GM18873 (cell line): ENCODE results near the gene FGF8.
A peak's percentile ranks its signal among the peaks of the same experiment; 100 is the strongest.
"Not testable (repeated sequence)": the region's sequence is repeated elsewhere in the genome, so short reads cannot be mapped to it uniquely, and the experiment has no call there.

Experiments used
- ATAC-seq: cut with Tn5 transposase; IDR thresholded peaks from one replicate; pipeline ENCODE4 v1.9.1; 2021; ENCODE audit warnings: mild to moderate bottlenecking, moderate library complexity, moderate number of reproducible peaks; ENCODE audit not compliant: unreplicated experiment, low FRiP score

The FGF8 gene, protein sequence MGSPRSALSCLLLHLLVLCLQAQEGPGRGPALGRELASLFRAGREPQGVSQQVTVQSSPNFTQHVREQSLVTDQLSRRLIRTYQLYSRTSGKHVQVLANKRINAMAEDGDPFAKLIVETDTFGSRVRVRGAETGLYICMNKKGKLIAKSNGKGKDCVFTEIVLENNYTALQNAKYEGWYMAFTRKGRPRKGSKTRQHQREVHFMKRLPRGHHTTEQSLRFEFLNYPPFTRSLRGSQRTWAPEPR

GRCh38 chr10:101775273-101776160, at the start of gene FGF8:
TSS of gene FGF8 (minus strand) at chr10:101776114. CDS start at chr10:101775900, 214 bp downstream.
- ATAC-seq = no peak

DNA sequence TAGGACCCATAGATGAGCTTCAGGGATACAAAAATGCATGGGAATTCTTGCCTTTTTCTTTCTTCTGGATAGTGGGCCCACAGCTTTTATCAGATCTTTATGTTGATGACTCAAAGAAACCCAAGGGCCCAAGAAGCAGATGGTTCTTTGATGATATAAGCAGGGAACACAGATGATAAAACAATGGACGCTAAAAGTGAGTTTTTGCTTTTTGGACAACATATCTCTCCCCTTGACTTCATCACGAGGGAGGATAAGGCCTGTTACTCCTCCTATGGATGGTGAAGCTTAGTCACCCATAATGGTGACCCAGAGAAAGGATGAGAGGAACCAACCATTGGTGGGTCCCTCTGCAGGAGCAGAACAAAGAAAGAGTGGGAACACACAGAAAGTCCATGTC, 48.8 kb upstream of the FGF8 start:
- ATAC-seq = no peak

- peak; percentile 4 for ATAC-seq
Measured at GRCh38 chr10:101818872-101819633, 43.1 kb upstream of the FGF8 start.

GRCh38 chr10:101818119-101818871, 42.4 kb upstream of the FGF8 start, which contains the start of gene OGA:
TSS of gene OGA (minus strand) at chr10:101818444. CDS start at chr10:101818022, 422 bp downstream.
- ATAC-seq = peak; percentile 92

DNA sequence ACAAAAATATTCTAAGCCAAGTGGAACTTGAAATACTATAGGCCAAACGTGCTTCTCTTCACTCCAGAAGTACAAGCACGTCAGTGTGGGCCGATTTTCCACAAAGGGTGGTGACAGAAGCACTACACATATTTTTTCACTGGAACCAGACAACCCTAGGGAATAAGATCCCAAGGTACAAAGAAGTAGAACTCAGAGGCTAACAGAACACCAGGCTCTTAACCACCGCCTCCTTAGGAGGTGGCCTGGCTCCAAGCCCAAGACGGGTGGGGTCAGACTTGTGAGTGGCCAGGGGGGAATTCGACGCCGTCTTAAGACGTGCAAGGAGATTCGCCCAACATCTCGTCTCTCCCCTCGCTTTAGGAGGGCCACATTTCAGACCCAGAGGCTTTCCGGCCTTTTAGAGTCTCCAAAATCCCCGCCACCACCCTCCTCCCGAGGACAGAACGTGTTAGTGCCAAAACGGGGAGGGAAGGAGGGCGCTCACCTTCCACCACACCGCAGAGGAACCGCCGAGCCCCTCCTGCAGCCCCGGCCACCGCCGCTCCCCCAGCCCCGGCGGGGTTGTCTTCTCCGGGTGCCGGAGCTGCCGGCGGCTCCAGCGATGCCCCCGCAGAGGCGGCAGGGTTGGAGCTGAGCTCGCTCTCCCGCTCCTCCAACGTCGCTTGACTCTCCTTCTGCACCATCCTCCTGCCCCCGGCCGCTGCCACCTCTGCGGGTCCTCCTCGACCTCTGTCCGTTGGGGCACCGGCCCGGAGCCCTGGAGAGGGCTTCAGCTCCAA, 41.6 kb upstream of the FGF8 start:
- ATAC-seq = no peak

- ATAC-seq = no peak
Measured at GRCh38 chr10:101816913-101817336, 41.0 kb upstream of the FGF8 start.

DNA sequence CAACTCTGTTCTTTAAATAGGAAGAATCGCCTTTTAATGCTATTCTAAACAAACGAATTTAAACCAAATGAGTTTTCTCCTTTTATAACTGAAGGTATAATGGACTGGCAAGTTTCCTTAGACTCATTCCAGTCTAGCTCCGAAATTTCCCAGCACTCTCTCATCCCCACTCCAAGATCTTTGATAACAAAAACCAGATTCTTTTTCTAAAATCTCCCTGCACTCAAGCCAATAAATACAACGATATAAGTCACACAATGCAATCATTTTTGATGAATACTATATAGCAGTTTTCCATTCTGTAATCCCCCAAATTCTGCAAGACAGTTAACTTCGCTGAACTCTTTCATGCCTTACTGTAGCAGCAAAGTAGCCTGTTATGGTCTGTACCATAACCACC, 40.5 kb upstream of the FGF8 start:
- ATAC-seq = no peak

- ATAC-seq = no peak
Measured at GRCh38 chr10:101814466-101815071, 38.7 kb upstream of the FGF8 start.

GRCh38 chr10:101812606-101813005, 36.7 kb upstream of the FGF8 start:
- ATAC-seq = no peak

GRCh38 chr10:101807158-101807557, 31.2 kb upstream of the FGF8 start:
- no peak for ATAC-seq

GRCh38 chr10:101803511-101803910, 27.6 kb upstream of the FGF8 start:
- no peak for ATAC-seq

DNA sequence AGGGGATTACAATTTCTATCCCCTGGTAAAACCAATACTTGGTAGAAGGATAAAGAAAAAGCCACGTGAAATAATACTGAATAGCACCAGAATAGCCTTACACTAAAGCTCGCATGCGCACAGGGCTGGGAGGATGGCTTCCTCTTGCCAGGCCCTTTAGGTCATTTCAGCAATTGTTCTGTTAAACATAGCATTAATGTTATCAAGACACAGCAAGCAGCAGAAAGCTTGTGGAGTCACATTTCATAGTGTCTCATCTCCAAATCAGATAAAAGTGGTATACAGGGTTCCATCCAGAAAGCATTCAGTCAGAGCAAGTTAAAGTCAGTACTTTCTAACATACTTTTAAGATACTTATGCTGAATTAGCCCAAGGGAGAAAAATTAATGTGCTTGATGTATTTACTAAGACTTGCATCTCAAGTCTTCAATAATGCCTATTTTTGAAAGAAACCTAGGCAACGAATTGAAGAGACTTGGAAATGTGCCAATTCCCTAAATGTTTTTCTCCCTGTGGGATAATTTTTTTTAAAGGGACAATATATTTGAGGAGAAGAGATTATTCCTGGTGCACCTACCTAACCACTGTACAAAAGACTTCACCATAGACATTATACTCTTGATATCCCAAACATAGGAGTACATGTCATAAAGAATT, 21.6 kb upstream of the FGF8 start:
- ATAC-seq = no peak

GRCh38 chr10:101793526-101793925, 17.6 kb upstream of the FGF8 start:
- no peak for ATAC-seq

GRCh38 chr10:101789686-101790085, 13.8 kb upstream of the FGF8 start:
- no peak for ATAC-seq

DNA sequence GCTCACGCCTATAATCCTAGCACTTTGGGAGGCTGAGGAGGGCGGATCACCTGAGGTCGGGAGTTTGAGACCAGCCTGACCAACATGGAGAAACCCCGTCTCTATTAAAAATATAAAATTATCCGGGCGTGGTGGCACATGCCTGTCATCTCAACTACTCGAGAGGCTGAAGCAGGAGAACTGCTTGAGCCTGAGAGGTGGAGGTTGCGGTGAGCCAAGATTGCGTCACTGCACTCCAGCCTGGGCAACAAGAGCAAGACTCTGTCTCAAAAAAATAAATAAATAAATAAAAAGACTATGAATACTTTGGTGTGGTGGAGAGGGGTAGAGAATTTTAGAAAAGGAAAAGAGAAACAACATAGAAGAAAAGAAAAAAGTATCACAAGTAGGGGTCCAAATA, 13.3 kb upstream of the FGF8 start:
- ATAC-seq = not testable (repeated sequence)

DNA sequence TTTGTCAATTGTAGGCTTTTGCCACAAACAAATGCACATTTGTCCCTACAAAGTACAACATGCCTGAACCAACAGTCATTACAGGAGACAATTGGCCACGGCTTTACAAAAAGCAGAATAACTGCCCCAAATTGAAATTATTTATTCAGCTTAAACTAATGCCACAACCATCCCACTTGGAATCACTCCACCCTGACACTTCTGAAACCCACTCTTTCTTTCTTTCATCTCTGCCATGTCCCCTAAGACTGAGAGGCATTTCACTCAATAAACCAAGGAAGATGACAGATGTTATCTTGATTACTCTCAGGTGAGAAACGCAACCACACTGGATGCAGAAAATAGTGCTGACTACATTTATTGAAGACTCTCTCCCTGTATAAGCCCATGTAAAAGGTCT, 9.9 kb upstream of the FGF8 start:
- no peak for ATAC-seq

DNA sequence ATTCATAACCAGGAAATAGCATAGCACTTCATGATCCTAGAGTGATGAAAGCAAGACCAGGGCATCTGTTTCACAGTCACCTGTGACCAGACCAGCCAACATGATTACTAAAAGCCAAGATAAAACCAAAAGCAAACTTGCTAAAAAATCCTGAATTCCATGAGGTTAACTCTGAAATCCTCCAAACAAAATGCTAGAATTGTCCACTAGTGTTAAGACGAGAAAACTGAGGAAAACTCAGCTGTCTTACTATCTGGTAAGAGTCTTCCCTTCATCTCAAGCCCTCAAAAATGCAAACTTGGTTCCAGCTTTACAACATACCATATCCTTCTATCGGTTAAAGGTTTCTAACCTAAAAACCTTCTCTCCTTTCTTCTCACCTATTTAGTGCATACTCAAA, 8.6 kb upstream of the FGF8 start:
- ATAC-seq = no peak

DNA sequence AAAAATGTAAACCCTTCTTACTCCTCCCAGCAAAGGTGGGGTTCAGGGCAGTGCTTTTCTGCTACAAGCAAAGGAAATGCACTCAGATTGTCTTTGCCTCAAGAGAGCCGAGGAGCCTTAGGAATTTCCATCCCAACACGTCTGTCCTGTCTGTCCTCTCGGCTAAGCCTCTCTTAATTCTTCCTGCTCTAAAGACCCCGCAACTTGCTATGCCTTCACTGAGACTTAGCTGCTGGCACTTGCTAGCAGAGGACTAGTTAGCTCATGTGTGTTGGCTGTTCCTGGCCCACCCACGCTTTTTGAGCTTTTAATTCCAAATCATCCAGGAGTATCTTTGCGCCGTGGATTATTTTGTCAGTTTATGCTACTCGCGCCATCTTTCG, 7.8 kb upstream of the FGF8 start:
- ATAC-seq = no peak
